ENCODE data around the gene TENM4. TPM values are rescaled to one million over a fixed set of nuclear protein-coding genes. Genes with fewer than 3 reads are reported as not detected.

The TENM4 gene
- total and polyA plus RNA-seq, 5 experiments from 2014 or later = not detected

DNA sequence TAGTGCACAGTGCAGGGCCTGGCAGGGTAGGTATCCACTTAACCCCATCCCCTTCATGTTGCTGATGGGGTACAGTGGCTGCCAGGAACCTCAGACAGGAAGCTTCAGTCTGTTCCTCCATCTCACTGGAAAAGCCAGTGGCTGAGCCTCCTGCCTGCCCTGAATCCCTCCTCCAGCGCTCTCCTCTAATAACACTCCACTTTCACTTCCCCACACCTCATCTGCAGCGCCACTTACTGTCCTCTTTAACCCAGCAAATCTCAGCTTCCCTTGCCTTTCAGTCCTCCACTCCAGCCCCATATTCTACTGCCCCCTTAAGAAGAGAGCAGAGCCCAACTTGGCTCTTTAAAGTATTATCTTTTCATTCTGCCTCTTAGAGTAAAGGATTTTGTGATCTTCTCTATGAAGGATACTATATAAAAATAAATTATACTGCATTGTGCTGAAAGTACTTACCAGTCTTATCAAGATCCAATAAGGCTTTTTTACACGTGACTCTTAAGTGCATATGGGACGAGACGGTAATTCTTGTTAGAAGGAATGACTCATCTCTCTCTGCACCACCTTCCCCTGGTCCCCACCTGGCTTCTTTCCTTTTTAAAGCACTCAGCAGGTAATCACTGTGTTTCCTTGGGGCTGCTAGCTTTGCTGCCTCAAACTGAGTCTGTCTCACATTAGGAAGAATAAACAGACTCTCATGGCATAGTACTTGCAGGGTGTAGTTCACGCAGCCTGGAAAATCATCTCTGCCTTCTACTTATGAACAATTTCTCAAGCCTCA lies 628.1 kb downstream of the TENM4 start:
- no peaks in the 10 kb centered on the region for H3K36me3 Mint-ChIP-seq
- H3K27ac Mint-ChIP-seq = no peak overlapping the region
- no peak overlapping the region for H3K4me3 Mint-ChIP-seq
- no peak for DNase-seq
- H3K4me1 Mint-ChIP-seq = no peaks in the 10 kb centered on the region
- ATAC-seq = no peak
- H3K9me3 Mint-ChIP-seq = no peaks in the 10 kb centered on the region
- H3K27me3 Mint-ChIP-seq = peaks cover 0 to 12% (median 3%) of the 10 kb centered on the region in 5 donors
- POLR2A ChIA-PET = no interaction called here

DNA sequence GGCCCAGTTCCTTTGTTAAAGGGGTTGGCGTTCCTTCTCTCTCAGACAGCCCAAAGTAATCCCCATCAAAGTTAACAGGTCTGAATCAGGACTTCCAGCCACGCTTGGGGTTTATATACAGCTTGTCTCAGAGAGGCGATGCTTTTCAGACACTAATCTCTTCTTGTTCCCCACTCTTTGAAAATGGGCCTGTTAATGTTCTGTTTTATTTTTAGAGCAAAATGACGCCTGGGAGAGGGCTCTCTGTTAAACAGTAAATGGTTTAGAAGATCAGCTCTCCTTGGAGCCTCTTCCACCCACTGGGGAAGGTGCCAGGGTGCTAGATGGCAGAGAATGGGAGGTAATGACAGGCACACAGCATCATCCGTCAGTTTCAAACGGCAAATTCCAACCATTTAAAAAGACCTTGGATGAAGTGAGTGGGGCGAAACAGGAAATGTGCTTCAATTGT lies 630.2 kb downstream of the TENM4 start:
- POLR2A ChIA-PET = no interaction called here
- H3K4me3 Mint-ChIP-seq = no peak overlapping the region
- ATAC-seq = no peak
- H3K27ac Mint-ChIP-seq = no peak overlapping the region
- DNase-seq = no peak
- no peaks in the 10 kb centered on the region for H3K36me3 Mint-ChIP-seq
- no peaks in the 10 kb centered on the region for H3K4me1 Mint-ChIP-seq
- no peaks in the 10 kb centered on the region for H3K9me3 Mint-ChIP-seq
- H3K27me3 Mint-ChIP-seq = peaks cover 5 to 23% (median 13%) of the 10 kb centered on the region in 5 donors

DNA sequence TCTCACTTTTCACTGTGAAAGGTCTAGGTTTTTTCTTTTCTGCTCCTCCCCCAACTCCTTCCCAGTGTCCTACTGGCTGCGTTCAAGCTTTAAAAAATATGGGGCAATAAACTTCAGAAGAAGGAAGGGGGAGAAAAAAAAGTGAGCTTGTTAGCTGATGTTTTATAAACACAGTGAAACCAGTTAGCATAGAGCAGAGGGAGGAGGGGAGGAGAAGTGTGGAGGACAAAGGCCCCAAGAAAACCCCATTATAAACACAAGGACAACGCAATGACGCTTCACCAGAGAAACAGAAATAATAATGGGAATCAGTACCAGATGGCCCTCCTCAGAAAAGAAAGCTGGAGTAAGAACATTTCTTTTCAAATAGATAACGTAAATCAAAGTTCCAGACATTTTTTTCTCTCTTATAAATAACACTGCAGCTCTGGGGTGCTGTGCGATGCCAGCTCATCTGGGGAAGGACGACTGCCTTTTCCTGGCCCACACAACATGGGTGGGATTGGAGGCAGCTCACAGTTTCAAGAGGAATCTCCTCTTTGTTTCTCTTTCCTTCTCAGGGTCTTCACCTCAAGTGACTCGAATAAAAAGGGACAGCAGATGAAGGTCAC lies 630.8 kb downstream of the TENM4 start:
- H3K36me3 Mint-ChIP-seq = no peaks in the 10 kb centered on the region
- H3K27me3 Mint-ChIP-seq = peaks cover 4 to 23% (median 13%) of the 10 kb centered on the region in 5 donors
- POLR2A ChIA-PET = no interaction called here
- H3K4me1 Mint-ChIP-seq = no peaks in the 10 kb centered on the region
- DNase-seq = no peak
- no peaks in the 10 kb centered on the region for H3K9me3 Mint-ChIP-seq
- no peak for ATAC-seq
- no peak overlapping the region for H3K4me3 Mint-ChIP-seq
- no peak overlapping the region for H3K27ac Mint-ChIP-seq

DNA sequence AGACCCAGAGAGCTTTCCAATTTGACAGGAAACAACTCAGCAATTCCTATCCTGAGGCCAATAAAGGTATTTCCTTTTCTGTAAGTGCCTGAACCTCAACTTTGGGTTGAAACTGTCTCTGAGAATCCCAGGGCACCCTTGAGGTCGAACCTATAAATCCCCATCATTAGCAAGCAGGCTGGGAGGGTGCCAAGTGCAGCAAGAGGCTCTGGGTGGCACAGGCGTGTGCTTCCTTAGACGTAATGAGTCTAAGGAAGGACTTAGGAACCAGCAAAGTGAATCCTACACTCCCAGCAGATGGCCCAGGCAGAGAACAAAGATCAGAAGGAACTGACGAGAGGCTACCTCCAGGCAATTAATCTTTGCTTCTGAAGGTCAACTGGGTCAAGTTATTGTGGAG lies 631.9 kb downstream of the TENM4 start:
- no peak for ATAC-seq
- POLR2A ChIA-PET = no interaction called here
- no peak overlapping the region for H3K4me3 Mint-ChIP-seq

DNA sequence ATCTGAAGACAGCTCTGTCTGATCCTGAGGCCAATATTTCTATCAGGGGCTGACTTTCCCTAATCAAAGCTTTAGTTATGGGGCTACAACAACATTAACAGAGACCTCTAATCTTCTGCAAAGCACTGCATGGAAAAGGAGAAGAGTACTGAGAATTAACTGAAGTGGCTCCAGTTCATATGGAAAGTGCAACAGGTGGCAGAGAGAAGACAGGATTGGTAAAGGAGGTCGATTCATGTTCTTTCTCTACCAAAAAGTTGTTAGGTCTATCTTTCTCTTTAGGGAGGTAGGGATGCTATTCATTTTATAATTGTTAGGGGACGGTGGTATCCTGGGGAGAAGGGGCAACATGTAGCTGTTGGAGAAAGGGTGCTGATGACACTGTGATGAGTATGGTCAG lies 633.5 kb downstream of the TENM4 start:
- Mint-ChIP-seq H3K36me3 (no peaks in the 10 kb centered on the region), H3K27ac (no peak overlapping the region), H3K4me1 (no peaks in the 10 kb centered on the region), H3K27me3 (peaks cover 2 to 18% (median 11%) of the 10 kb centered on the region in 5 donors), H3K4me3 (no peak overlapping the region), H3K9me3 (no peaks in the 10 kb centered on the region)
- no peak for ATAC-seq
- no peak for DNase-seq
- POLR2A ChIA-PET = no interaction called here

More for the DNA sequence above, 631.9 kb downstream of the TENM4 start:
- peaks cover 4 to 23% (median 13%) of the 10 kb centered on the region in 5 donors for H3K27me3 Mint-ChIP-seq
- no peaks in the 10 kb centered on the region for H3K9me3 Mint-ChIP-seq
- H3K36me3 Mint-ChIP-seq = no peaks in the 10 kb centered on the region
- no peaks in the 10 kb centered on the region for H3K4me1 Mint-ChIP-seq
- no peak overlapping the region for H3K27ac Mint-ChIP-seq
- DNase-seq = no peak

DNA sequence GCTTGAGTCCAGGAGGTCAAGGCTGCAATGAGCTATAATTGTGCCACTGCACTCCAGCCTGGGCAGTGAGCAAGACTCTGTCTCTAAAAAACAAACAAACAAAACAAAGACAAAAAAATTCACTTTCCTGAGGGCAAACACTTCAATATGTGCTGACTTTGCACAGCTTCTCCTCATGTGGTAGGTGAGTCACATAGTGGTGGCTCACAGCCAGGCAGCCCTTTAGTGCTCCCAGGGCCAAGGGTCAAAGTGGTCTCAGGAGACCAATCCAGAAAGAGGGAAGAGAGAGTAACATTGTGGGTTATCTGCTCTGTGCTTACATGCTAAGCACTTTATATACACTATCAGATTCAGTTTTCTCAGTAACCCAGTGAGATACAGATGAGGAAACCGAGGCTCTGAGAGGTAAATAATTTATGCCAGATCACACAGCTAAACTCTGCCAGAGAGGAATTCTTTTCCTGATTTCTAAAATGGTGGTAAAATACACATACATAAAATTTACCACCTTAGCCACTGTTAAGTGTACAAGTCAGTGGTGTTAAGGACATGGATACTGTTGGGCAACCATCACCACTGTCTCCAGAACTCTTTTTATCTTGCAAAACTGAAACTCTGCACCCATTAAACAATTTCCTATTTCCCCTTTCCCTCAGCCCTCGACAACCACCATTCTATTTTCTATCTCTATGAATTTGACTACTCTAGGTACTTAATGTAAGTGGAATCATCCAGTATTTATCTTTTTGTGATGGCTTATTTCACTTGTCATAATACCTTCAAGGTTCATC lies 634.4 kb downstream of the TENM4 start:
- no peaks in the 10 kb centered on the region for H3K4me1 Mint-ChIP-seq
- DNase-seq (no peak), ATAC-seq (no peak)
- H3K27ac Mint-ChIP-seq = no peak overlapping the region
- POLR2A ChIA-PET = no interaction called here
- H3K36me3 Mint-ChIP-seq = no peaks in the 10 kb centered on the region
- H3K9me3 Mint-ChIP-seq = no peaks in the 10 kb centered on the region
- H3K4me3 Mint-ChIP-seq = no peak overlapping the region
- peaks cover 2 to 18% (median 11%) of the 10 kb centered on the region in 5 donors for H3K27me3 Mint-ChIP-seq

DNA sequence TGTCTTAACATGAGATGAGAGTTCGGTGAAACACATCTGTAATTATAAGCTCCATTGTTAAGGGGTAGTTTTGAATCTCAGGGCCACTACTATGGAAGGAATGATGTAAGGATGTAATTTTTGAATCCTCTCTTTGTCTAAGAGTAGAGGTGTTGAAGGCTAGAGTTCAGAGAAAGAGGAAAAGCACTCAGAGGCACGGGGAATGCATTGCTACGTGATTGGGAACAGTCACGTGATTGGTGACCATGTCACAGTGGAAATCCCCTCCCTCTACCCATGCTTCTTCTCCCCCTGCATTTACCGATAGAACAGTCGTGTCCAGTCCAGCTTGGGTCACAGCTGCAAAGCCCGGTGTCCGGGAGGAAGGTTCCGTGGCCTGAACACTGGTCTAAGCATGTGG lies 635.8 kb downstream of the TENM4 start:
- no peak for ATAC-seq

DNA sequence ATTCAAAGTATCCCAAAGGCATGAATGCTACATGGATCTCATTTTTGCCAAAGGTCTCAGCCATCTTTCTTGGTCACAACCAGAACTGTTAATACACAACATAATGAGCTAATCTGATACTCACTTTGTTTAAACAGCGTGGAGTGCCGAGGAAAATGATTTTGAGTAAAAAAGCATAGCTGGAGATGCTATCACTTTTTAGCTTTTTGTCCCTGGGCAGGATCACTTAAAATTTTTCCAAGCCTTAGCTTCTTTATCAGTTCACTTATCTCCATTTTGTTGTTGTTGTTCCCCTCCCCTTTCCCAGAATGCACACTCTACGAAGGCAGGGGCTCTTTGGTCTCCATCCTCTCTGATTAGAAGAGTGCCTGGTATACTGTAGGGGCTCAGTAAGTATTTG lies 636.8 kb downstream of the TENM4 start:
- DNase-seq = no peak
- no peak overlapping the region for H3K4me3 Mint-ChIP-seq
- POLR2A ChIA-PET = no interaction called here
- ATAC-seq = no peak
- no peaks in the 10 kb centered on the region for H3K36me3 Mint-ChIP-seq
- H3K27me3 Mint-ChIP-seq = peaks cover 2 to 18% (median 10%) of the 10 kb centered on the region in 5 donors
- H3K27ac Mint-ChIP-seq = no peak overlapping the region
- no peaks in the 10 kb centered on the region for H3K4me1 Mint-ChIP-seq
- H3K9me3 Mint-ChIP-seq = no peaks in the 10 kb centered on the region

More for the DNA sequence above, 635.8 kb downstream of the TENM4 start:
- H3K4me1 Mint-ChIP-seq = no peaks in the 10 kb centered on the region
- no peak overlapping the region for H3K4me3 Mint-ChIP-seq
- POLR2A ChIA-PET = no interaction called here
- peaks cover 2 to 18% (median 10%) of the 10 kb centered on the region in 5 donors for H3K27me3 Mint-ChIP-seq
- H3K36me3 Mint-ChIP-seq = no peaks in the 10 kb centered on the region
- H3K27ac Mint-ChIP-seq = no peak overlapping the region
- no peak for DNase-seq
- H3K9me3 Mint-ChIP-seq = no peaks in the 10 kb centered on the region

DNA sequence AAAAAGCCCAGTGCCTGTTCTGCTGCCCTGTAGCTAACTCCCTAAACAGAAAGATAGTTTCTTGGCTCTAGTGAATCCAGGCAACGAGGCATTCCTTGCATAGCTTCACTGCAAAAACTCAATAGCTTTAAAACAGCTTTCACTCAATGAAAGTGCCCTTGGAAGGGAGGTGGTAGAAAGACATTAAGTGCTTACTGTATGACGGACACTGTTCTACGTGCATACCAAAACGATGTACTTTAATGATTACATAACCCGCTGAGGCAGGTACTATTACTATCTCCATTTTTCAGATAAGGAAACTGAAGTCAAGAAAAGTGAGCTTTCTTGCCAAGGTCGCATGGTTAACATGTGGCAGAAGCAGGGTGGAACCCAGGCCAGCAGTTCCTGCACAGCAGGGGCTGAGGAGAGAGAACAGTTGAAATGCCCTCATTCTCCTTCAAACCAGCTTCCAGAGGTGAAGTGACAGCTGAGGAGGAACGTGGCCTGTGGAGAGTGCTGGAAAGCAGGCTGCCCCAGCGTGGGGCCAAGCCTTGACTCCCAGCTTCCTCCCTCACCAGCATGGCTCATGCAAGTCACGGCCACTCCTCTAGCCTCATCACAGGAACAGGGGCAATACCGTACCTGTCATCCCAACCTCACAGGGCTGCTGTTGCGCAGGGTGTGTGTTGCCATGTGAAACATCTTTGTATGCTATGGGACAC lies 638.6 kb downstream of the TENM4 start:
- Mint-ChIP-seq H3K4me1 (no peaks in the 10 kb centered on the region), H3K9me3 (no peaks in the 10 kb centered on the region), H3K36me3 (no peaks in the 10 kb centered on the region), H3K4me3 (no peak overlapping the region), H3K27me3 (peaks cover 2 to 12% (median 6%) of the 10 kb centered on the region in 5 donors), H3K27ac (no peak overlapping the region)
- DNase-seq (no peak), ATAC-seq (no peak)
- POLR2A ChIA-PET = no interaction called here

DNA sequence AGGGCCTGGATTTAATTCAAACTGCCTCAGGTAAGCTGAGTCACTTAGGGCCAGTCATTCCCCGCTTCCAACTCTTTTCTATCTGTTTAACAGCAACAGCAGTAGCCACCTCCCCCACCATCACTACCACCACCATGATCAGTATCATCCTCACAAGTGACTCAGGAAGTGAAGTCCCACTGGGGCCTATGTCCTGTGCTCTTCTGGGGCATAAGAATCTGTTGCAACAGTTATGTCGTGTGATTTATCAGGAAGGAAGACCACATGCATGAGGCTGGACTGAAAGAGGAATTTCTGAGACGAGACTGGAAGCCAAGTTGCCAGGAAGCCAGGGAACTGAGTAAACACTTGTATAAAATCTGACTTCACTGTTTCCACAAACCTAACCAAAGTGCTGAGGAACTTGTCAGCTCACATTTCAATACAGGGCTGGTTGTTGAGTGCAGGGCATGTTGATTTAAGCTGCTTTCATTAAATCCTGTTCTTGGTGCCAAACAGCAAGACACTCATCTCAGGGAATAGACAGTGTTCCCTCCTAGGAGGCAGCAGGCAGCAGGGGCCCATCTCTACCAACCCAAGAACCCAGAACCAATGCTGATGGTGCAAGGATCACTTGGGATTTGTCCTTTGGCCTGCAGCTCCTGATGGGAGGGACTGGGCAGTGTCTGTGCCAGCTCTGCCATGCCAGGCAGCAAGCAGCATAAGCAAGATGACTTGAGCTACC lies 639.5 kb downstream of the TENM4 start:
- Mint-ChIP-seq H3K27ac (no peak overlapping the region), H3K9me3 (no peaks in the 10 kb centered on the region), H3K4me3 (no peak overlapping the region), H3K4me1 (no peaks in the 10 kb centered on the region), H3K36me3 (no peaks in the 10 kb centered on the region), H3K27me3 (peaks cover 0 to 5% (median 2%) of the 10 kb centered on the region in 5 donors)
- no peak for DNase-seq
- POLR2A ChIA-PET = no interaction called here
- ATAC-seq = no peak

DNA sequence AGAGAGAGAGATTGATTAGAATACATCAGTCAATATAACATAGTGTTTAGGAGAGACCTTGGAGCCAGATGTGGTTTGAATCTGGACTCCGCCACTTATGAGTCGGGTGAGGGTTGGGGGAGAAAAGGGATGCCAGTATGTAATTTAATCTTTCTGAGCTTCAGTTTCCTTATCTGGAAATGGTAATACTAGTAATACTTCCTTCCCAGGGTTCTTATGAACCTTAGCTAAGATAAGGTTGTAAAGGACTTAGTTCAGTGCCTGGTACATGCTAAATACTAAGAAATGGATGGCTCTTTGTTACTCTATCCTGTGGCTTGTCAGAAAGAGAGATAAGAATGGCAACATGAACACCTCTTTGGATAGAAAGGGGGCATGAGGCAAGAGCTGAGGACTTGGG lies 640.1 kb downstream of the TENM4 start:
- Mint-ChIP-seq H3K36me3 (no peaks in the 10 kb centered on the region), H3K27ac (no peak overlapping the region), H3K9me3 (no peaks in the 10 kb centered on the region), H3K27me3 (peaks cover 0 to 5% (median 0%) of the 10 kb centered on the region in 5 donors), H3K4me1 (no peaks in the 10 kb centered on the region), H3K4me3 (no peak overlapping the region)
- DNase-seq (no peak), ATAC-seq (no peak)
- POLR2A ChIA-PET = no interaction called here

DNA sequence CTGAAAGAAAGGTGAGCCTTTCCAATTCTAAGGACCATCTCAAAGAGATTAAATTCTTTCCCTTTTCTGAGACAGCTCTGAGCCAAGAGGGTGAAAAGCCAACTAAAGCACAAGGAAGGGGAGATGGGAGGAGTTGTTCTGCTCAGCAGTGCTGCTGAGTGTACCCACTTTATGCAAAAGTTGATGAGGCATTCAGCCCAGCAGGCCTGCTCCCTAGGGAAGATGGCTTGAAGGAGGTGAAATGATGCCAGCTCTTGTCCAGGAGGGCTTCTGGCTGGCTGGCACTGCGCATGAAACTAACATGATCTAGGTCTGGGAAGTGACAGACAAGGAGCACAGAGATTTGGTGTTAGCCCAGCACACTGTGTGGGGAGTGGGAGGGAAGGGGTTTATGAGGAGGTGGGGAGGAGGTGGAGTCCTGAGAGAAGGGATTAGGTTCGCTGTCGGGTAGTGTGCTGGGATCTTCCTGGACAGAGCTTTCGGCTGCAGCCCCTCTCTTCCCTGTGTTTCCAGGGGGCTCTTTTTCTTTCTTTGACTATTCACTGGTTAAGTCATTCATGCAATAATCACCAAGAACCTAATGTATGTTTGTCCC lies 640.6 kb downstream of the TENM4 start:
- POLR2A ChIA-PET = no interaction called here
- H3K4me3 Mint-ChIP-seq = no peak overlapping the region
- H3K27me3 Mint-ChIP-seq = peaks cover 0 to 5% (median 0%) of the 10 kb centered on the region in 5 donors
- DNase-seq (no peak), ATAC-seq (no peak)
- no peaks in the 10 kb centered on the region for H3K9me3 Mint-ChIP-seq
- H3K36me3 Mint-ChIP-seq = no peaks in the 10 kb centered on the region
- H3K27ac Mint-ChIP-seq = no peak overlapping the region
- H3K4me1 Mint-ChIP-seq = no peaks in the 10 kb centered on the region

Data from naive thymus-derived CD8-positive, alpha-beta T cell (primary cell).